ENCODE data around the gene TPBGL. TPM values are rescaled to one million over a fixed set of nuclear protein-coding genes. Genes with fewer than 3 reads are reported as not detected.

The TPBGL gene
- total RNA-seq, 1 donor from 2014 or later, result 0.55 TPM

DNA sequence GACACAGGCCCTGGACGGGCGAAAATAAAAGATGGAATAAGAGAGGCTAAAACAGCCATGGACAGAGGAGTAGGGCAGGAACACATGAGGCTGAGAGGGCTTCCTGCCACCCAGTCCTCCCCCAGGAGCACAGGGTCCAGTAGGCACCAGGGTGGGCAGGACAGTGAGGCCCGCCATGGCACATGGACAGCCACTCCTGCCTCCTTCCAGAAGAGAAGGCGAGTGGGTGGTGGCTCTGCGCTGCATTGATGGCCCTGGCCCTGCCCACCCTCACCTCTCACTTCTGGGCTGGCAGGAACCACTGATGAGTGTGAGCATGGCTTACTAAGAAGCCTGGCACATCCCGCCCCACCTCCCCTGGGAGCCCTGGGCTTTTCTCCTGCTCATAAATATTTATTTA lies 51.2 kb downstream of the TPBGL start:
- DNase-seq (ENCODE audit: low read depth), result no peak

DNA sequence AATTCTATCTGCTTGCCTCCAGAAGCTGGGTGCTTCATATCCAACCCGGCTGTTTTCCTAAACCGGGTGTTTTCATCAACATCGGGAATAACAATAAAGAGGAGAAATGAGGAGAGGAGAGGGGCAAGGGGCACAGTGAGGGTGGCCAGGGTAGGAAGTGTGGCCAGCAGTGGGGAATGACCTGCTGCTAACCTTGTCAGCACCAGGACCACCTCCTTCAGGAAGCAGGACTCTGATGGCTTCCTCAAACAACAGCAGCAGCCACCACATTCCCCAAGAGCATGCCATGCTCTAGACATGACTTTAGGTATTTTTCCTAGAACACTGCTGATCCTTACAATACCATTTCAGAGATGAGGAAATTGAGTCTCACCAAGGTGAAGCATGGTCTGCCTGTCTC lies 52.4 kb downstream of the TPBGL start:
- DNase-seq (ENCODE audit: low read depth), result no peak

Other genes starting within 250 kb of the TPBGL start
- gene OR2AT4, start 143.9 kb upstream of the TPBGL start, total RNA-seq, result under 0.01 TPM in 1 of 2 replicates, not detected in the other
- gene SLCO2B1, start 89.7 kb upstream of the TPBGL start, total RNA-seq, result 4.2 and 60.3 TPM in 2 replicates
- gene ARRB1, start 110.9 kb downstream of the TPBGL start, total RNA-seq, result 3.6 and 6.7 TPM in 2 replicates
- 1,041 and 1,094 TPM in 2 replicates for gene RPS3, start 158.7 kb downstream of the TPBGL start, total RNA-seq
- 0.70 and 3.1 TPM in 2 replicates for gene KLHL35, start 192.4 kb downstream of the TPBGL start, total RNA-seq